Measurements from ENCODE around the gene CD38.

Gene CD38

GRCh38 chr4:15765391-15765790 lies 12.7 kb upstream of the CD38 start:
- no peak for FAIRE-seq

DNA sequence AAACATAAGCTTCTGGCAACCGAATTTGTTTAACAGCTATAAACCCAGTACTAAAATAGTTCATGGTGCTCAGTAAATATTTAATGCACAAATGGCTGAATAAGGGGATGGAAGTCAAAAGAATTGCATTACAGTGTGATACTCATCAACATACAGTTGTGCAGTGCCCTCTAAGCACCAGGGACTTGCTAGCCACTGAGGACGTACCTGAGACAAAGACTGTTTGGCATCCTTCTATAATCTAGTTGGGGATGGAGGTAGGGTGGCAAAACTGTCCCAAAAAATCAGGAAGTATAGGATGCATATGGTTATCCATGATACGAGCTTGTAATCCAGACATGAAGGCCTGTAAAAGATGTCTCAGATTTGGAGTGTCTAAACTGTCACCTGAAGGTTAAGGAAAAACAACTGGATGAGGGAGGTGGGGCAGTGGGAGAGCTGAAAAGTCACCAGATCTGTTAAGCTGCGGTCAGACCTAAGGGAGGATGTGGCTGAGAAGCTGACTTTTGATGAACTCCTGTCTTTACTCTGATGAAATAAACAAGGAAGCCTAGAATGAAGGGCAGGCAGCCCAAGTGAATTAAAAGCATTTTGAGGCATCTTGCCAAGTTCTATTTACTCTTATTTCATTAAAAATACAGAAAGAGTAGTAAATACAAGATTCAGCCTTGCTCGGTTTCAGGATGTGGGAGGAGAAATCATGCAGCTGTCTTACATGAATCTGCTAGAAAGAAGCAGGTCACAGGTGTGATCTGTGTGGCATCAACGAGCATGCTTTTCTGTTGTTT lies 12.0 kb upstream of the CD38 start:
- FAIRE-seq: no peak

GRCh38 chr4:15766821-15767220 lies 11.3 kb upstream of the CD38 start:
- no peak for FAIRE-seq

DNA sequence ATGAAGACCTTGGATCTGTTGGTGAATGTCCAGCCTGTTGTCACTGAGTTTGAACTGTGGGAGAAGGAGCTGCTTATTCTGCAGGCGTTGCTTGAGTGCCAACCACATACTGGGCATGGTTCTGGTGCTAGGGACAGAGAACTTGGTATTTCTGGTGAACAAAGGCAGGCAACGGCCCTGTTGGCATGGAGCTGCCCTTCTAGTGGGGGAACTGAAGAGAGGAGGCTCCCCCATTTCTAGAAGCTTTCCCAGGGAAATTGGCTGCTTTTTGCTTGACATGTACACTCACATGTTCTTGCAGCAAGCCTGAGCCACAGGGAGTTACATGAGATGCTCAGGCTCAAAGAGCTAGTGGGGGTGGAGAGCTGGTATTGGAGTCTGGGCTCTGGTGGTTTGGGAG lies 8.9 kb upstream of the CD38 start:
- FAIRE-seq: no peak

DNA sequence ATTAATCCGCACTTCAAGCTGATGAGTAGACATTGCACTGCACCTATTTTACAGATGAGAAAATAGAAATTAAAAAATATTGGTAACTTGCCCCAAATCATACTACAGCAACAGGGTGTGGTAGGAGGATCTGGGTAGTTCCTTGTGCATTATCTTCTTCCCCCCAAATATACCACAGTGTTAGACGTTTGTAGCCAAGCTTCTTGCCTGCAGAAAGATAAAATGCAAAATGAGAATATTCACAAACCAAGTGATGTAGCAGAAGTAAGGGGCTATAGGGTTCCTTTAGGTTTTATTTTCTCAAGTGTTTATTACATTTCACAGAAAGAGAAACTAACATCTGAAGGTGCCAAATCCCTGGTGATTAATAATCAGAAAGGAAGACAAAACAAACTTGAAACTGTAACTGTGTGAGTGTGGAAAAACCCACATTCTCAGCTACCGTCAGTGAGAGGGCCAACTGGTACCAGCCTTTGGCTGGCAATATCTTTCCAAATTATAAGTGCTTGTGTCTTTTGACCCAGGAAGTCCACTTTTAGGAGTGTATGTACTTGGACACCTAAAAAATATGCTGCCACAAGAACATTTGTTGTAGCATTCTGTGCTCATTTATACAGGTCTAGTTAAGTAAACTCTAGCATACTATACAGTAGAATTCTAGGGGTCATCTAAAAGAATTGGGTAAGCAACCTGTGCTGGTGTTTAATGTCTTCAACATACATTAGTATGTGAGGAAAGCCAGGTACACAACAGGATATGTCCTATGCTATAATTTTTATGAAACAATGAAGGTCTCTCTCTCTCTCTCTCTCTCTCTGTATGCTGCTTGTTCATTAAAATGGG lies 6.7 kb upstream of the CD38 start:
- no peak for FAIRE-seq

GRCh38 chr4:15774020-15774420 lies 4.1 kb upstream of the CD38 start:
- FAIRE-seq: no peak

- FAIRE-seq: no peak
Observed at GRCh38 chr4:15776871-15777648, 1.1 kb upstream of the CD38 start.

DNA sequence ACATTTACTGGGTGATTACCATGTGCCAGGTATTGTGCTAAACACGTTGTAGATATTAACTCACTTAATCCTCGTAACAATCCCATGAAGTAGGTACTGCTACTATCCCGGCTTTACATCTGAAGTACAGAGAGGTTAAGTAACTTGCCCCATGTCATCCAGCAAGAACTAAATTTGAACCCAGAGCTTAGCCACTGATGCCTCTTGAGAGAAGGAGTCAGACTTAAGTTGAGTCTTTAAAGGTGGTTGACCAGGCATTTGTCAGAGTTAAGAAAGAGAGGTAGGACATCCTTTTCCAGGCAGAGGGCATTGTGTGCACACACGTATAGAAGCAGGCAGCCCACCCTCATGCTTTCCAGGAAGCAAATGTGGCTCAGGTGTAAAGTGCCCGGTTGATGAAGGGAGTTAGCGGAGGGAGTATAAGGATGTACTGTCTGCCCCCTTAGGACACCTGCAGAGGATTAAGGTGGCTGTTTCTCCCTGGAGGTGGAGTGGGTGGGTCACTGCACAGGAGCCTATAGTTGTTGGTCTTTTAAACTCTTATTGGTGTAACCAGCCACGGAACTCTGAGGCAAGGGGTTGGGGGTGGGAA lies 335 bp upstream of the CD38 start:
- FAIRE-seq: no peak

GRCh38 chr4:15779306-15779705 lies 1.2 kb downstream of the CD38 start:
- FAIRE-seq: no peak

DNA sequence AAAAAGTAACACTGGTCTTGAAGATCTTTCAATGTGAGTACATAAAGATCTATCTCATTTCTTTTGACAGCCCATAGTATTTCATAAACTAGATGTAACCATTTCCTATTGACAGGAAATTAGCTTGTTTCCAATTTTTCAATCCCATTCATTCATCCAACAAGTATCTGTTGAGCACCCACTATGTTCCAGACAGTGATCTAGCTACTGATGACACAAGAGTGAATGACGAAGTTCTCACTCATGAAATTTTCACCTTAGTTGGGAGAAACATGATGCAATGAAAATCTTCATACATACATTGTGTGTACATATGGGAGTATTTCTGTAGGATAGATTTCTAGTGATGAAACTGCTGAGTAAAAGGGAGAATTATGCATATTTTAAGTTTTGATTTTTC lies 1.7 kb downstream of the CD38 start:
- no peak for FAIRE-seq

DNA sequence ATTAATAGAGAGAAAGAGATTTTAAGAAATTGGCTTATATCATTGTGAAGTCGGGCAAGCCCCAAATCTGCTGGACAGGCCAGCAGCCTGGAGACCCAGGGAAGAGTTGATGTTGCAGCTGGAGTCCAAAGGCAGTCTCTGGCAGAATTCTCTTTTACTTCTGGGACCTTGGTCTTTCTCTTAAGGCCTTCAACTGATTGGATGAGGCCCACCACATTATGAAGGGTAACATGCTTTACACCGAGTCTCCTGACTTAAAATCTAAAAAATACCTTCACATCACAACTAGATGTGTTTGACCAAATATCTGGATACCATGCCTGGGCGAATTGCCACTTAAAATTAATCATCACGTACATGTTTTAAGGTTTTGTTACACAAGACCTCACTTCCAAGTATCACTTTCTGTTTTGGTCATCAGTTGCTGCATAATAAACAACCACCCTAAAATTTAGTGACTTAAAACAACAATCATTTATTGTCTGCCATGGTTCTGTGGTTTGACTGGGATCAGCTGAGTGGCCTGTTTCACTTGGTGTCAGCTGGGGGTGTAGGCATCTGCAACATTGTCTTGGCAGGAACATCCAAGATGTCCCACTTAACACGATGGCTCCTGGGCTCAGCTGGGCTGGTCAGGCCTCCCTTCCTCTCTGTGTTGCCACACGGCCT lies 3.4 kb downstream of the CD38 start:
- no peak for FAIRE-seq

DNA sequence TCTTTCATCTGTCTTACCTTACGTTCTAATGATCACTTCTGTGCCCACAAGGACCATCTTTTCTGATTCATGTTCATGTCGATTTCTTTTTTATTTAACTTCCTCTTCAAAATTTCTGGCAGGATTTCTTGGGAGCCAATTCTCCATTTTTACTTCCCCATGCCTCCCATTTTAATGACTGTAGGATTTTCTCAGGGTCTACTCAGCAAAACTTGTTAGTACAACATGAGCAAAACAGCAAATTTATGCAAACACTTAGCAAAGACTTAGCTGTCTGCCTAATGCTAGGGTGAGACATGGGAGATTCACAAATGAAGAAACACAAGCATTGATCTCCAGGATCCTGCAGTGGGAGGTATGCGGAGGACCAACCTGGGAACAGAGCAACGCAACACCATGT lies 5.5 kb downstream of the CD38 start:
- no peak for FAIRE-seq

DNA sequence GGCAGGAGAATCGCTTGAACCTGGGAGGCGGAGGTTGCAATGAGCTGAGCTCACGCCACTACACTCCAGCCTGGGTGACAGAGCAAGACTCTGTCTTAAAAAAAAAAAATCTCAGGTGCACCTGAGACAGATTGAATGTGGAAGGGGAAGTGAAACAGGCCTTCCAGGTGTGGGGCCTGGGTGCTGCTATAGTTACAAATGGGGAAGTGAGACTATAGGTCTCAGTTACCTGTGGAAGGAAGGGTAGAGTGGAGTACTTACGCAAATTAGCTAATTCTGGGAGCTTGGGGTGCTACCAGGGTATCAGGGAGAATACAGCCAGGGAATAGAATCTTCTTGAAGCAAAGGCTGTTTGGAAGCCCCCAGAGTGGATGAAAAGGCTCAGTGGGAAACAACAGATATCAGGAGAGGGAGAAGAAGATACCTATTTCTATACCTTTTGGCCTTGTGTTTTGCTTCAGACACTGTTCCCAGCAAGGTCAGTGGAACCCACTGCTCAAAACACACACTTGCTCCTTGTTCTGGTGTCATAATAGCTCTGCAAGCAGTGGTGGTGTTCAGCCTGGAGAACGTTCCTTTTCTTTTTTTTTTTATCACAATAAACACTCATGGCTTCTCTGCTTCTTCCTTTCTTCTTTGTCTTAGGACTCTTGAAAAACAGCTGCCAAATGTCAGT lies 7.0 kb downstream of the CD38 start:
- FAIRE-seq: no peak

GRCh38 chr4:15786743-15787142 lies 8.6 kb downstream of the CD38 start:
- FAIRE-seq: no peak

DNA sequence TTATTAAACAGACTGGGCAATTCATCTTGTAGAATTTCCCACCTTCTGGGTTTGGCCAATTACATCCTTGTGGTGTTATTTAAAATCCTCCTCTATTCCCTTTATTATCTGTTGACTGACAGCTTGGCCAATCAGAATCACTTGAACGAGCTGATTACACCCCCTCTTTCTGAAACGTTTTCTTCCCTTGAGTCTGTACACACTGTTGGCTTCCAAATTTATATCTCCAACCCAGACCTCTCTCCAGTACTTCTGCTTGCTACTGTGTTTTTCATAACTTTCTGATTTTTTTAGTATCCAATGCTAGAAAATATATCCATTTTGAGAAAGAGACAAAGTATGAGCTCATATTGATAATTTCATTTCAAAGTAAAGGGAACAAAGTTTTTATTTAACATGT lies 14.8 kb downstream of the CD38 start:
- no peak for FAIRE-seq

- no peak for FAIRE-seq
Observed at GRCh38 chr4:15793506-15794363, 15.6 kb downstream of the CD38 start.

DNA sequence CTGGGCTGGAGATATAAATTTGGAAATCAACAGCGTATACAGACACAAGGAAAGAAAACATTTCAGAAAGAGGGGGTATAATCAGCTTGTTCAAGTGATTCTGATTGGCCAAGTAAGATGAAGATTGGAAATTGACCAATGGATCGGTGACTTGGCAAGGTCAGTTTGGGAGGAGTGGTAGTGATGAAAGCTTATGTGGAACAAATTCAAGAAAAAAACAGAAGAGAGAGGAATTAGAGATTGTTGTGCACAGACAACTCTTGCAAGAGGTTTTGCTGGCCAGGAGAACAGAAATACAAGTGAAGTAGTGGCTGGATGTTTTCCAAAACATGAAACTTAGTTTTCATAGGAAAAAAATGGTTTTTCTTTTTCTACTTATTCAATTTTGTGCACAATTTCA lies 16.3 kb downstream of the CD38 start:
- no peak for FAIRE-seq

DNA sequence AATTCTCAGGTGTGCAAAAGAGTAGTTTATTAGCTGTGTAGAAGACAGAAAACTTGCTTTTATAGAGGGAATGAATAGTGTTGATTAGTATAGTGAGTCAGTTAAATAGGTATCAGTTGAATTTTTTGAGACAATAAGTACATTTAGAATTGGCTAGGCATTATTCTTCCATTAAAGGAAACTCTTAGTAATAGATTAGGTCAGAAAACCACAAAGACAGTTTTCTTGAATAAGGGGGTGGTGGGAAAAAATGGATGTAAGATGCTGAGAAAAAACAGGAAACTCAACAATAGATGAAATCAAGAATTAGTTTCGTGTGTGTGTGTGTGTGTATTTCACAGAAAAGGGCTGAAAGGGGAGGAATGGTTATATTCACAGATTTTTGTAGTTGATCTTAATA lies 16.8 kb downstream of the CD38 start:
- no peak for FAIRE-seq

DNA sequence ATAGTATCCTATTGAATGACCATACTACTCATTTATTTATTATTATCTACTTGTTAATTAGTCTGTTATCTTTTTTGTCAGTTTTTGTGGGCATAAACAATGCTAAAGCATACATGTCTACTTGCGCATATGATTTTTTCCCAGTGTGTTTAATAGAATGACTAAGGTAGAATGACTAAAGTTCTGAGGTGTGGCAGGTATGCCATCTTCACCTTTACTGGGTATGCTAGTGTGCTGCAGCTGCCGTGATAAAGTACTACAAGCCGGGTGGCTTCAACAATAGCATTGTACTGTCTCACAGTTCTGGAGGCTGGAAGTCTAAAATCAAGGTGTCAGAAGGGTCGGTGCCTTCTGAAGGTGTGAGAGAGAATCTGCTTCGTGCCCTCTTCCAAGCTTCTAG lies 19.2 kb downstream of the CD38 start:
- no peak for FAIRE-seq

GRCh38 chr4:15799141-15799540 lies 21.0 kb downstream of the CD38 start:
- FAIRE-seq: no peak

DNA sequence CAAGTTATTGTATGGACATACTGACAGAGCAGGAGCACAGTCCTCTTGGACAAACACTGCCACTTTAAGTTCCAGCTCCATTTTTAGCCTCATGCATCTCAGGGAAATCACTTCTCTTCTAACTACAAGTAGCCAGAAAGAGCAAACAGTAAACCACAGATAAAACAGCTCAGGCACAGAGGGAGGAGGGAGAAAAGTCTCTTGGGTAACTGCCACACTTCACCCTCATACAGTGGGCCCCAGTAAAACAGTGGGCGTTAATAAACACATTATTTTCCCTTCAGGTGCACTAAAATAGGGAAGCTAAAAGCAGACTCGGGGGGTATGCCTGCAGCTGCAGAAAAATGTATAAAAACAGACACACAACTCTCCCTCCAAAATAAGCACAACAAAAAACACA lies 21.6 kb downstream of the CD38 start:
- no peak for FAIRE-seq
